ENCODE measurements around the gene NOL9. TPM values are rescaled to one million over a fixed set of nuclear protein-coding genes. Genes with fewer than 3 reads are reported as not detected.

The NOL9 gene
- total RNA-seq, 4 donors from 2014 or later, result 4.7 to 44.8 (median 23.7) TPM

DNA sequence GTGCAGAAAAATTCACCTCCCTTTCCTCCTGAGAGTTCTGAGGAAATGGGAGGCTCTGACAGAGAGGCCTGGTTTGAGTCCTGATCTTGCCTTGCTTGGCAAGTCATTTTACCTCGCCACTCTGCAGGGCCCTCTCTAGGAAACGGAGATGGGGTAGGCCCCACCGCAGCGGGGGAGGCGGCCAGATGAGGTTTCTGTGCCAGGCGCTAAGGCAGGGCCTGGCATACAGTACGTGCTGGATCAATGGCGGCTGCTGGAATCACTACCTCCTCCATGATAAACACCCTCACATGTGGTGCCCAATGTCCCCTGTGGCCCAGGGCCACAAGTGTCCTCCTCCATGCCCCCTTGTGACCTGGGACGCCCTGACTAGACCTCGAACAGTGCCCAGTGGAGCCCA lies 62.3 kb downstream of the NOL9 start:
- Histone ChIP-seq H3K9me3 (no peaks in the 10 kb centered on the region), H3K4me3 (no peak overlapping the region), H3K27me3 (no peaks in the 10 kb centered on the region), H3K27ac (no peak overlapping the region), H3K36me3 (no peaks in the 10 kb centered on the region), H3K4me1 (peaks cover 0 to 5% of the 10 kb centered on the region in 2 donors)
- DNase-seq, result no peak
- intact Hi-C loops (cut with DNase I; ENCODE audit: low total_unique reads), result loop anchor here (10.0 kb wide), 1 partner anchor 153 kb away; no protein-coding TSS in a partner anchor
- TF ChIP-seq POLR2A (IDR thresholded peaks at IDR 0.05) (no peak), CTCF (IDR thresholded peaks at IDR 0.05) (no peak)

DNA sequence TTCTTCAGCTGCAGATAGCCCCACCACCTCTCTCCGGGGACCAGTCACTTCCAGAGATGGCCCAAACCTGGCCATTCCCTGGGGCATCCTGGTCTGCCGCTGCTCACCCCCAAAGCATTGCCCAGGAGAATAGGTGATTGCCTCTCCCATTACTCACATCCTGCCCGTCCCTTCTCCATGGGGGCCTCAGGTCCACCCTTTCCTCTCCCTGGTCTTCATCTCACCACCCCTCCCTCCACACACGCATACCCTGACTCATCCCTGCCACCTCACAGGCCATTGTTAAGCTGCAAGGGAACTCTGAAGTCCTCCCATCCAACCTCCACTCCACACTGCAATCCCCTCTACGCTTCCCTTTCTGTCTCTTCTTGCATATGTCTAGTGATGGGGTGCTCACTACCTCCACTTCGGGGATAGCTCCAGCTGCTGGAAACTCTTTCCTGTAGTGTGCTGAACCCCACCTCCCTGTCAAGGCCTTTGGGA lies 62.8 kb downstream of the NOL9 start, which contains the start of gene PLEKHG5:
Gene PLEKHG5, minus strand, starts transcription at position 188 of the 483 bp plus-strand sequence. CDS start 14,096 bp downstream, outside the sequence.
- no peaks in the 10 kb centered on the region for H3K27me3 ChIP-seq
- peak within 1 kb of the TSS; percentile 19 to 63 for H3K27ac ChIP-seq
- no peaks in the 10 kb centered on the region for H3K36me3 ChIP-seq
- H3K9me3 ChIP-seq, result no peaks in the 10 kb centered on the region
- no peak for DNase-seq
- H3K4me3 ChIP-seq, result peak within 1 kb of the TSS; percentile 46 to 53
- intact Hi-C loops (cut with DNase I; ENCODE audit: low total_unique reads), result loop anchor here (10.0 kb wide), 1 partner anchor 153 kb away; no protein-coding TSS in a partner anchor
- H3K4me1 ChIP-seq, result peaks cover 0 to 5% of the 10 kb centered on the region in 2 donors
- TF ChIP-seq POLR2A (IDR thresholded peaks at IDR 0.05) (no peak), CTCF (IDR thresholded peaks at IDR 0.05) (no peak)

DNA sequence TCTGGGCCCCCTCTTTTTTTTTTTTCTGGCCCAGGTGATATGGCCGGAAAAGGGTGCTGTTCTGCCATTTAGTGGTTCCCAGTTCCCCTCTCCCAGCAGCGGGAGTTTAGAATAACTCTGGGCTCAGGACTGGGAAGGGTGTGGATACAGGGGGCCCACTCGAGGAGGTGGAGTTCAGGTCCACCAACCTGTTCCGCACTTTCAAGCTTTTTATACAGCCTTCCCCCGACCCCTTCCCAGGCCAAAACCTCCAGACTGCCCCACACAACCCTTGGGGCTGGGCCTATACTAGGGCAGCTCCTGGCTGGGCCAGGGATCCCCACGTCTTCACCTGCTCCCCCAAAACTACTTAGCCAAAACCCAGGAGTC lies 63.2 kb downstream of the NOL9 start:
- no peaks in the 10 kb centered on the region for H3K36me3 ChIP-seq
- DNase-seq, result no peak
- peaks cover 0 to 5% of the 10 kb centered on the region in 2 donors for H3K4me1 ChIP-seq
- H3K4me3 ChIP-seq, result peak overlapping the region; percentile 46 to 53
- intact Hi-C loops (cut with DNase I; ENCODE audit: low total_unique reads), result loop anchor here (10.0 kb wide), 1 partner anchor 154 kb away; no protein-coding TSS in a partner anchor
- no peak for TF ChIP-seq CTCF (IDR thresholded peaks at IDR 0.05)
- TF ChIP-seq POLR2A (IDR thresholded peaks at IDR 0.05), result no peak
- H3K27me3 ChIP-seq, result no peaks in the 10 kb centered on the region
- H3K27ac ChIP-seq, result peak overlapping the region; percentile 19 to 63
- no peaks in the 10 kb centered on the region for H3K9me3 ChIP-seq

GRCh38 chr1:6490181-6491080 lies 63.9 kb downstream of the NOL9 start:
- TF ChIP-seq CTCF (IDR thresholded peaks at IDR 0.05) (no peak), POLR2A (IDR thresholded peaks at IDR 0.05) (no peak)
- Histone ChIP-seq H3K9me3 (no peaks in the 10 kb centered on the region), H3K27me3 (no peaks in the 10 kb centered on the region), H3K27ac (peak overlapping the region; percentile 19 to 63), H3K4me3 (peak overlapping the region; percentile 46 to 53), H3K36me3 (no peaks in the 10 kb centered on the region), H3K4me1 (peaks cover 0 to 6% of the 10 kb centered on the region in 2 donors)
- DNase-seq, result peak; percentile 30 to 40
- intact Hi-C loops (cut with DNase I; ENCODE audit: low total_unique reads), result loop anchor here (10.0 kb wide), 1 partner anchor 154 kb away; no protein-coding TSS in a partner anchor

- H3K4me3 ChIP-seq, result peak overlapping the region; percentile 46 to 53
- TF ChIP-seq POLR2A (IDR thresholded peaks at IDR 0.05), result peak in 1 of 2 donors; percentile 15
- TF ChIP-seq CTCF (IDR thresholded peaks at IDR 0.05), result peak; percentile 77 to 86 (median 81)
- H3K9me3 ChIP-seq, result no peaks in the 10 kb centered on the region
- DNase-seq, result peak; percentile 42 to 58
- peaks cover 0 to 10% of the 10 kb centered on the region in 2 donors for H3K4me1 ChIP-seq
- H3K36me3 ChIP-seq, result no peaks in the 10 kb centered on the region
- intact Hi-C loops (cut with DNase I; ENCODE audit: low total_unique reads), result loop anchor here (10.0 kb wide), 1 partner anchor 155 kb away; no protein-coding TSS in a partner anchor
- no peaks in the 10 kb centered on the region for H3K27me3 ChIP-seq
- H3K27ac ChIP-seq, result peak overlapping the region in 1 of 2 donors; percentile 63
Observed at GRCh38 chr1:6489799-6490180, 64.5 kb downstream of the NOL9 start.
